Fibroblast of gingiva (primary cell): ENCODE measurements around the gene TRMT1L.
"Not testable (repeated sequence)": the region's sequence is repeated elsewhere in the genome, so short reads cannot be mapped to it uniquely, and the experiment has no call there.

Experiments used
- DNase-seq: peaks from one replicate; pipeline ENCODE4 v3.0.0-alpha.2; 2011; ENCODE audit warnings: low read depth

The TRMT1L gene

GRCh38 chr1:185156854-185157598 lies at the start of gene TRMT1L, which contains the start of gene SWT1:
TRMT1L (minus strand) TSS chr1:185156953; CDS start chr1:185156712, 241 bp downstream.
SWT1 (plus strand) TSS chr1:185157167; CDS start chr1:185160842, 3,675 bp downstream.
- peak; percentile 99 for DNase-seq

GRCh38 chr1:185200889-185201288 lies 44.1 kb upstream of the TRMT1L start:
- no peak for DNase-seq

GRCh38 chr1:185198712-185199111 lies 42.0 kb upstream of the TRMT1L start:
- not testable (repeated sequence) for DNase-seq

- DNase-seq, result no peak
These were observed 37.0 kb upstream of the TRMT1L start for GRCh38 chr1:185193756-185194155.

- DNase-seq, result peak; percentile 46
These were observed 13.6 kb upstream of the TRMT1L start for GRCh38 chr1:185170291-185170848.

- DNase-seq, result no peak
These were observed 9.4 kb upstream of the TRMT1L start for GRCh38 chr1:185166106-185166505.

- DNase-seq, result no peak
These were observed 5.7 kb upstream of the TRMT1L start for GRCh38 chr1:185162491-185162890.

GRCh38 chr1:185159966-185160365 lies 3.2 kb upstream of the TRMT1L start:
- no peak for DNase-seq

- DNase-seq, result no peak
These were observed 2.0 kb upstream of the TRMT1L start for GRCh38 chr1:185158800-185159199.

GRCh38 chr1:185157599-185158412 lies 1.1 kb upstream of the TRMT1L start:
- DNase-seq, result no peak

GRCh38 chr1:185156288-185156853 lies 382 bp downstream of the TRMT1L start:
- DNase-seq, result no peak

GRCh38 chr1:185155600-185156287 lies 1.0 kb downstream of the TRMT1L start:
- peak; percentile 38 for DNase-seq

GRCh38 chr1:185154912-185155513 lies 1.7 kb downstream of the TRMT1L start:
- no peak for DNase-seq

- no peak for DNase-seq
These were observed 4.5 kb downstream of the TRMT1L start for GRCh38 chr1:185152187-185152767.

- DNase-seq, result no peak
These were observed 5.5 kb downstream of the TRMT1L start for GRCh38 chr1:185151215-185151614.

- DNase-seq, result peak; percentile 5
These were observed 12.5 kb downstream of the TRMT1L start for GRCh38 chr1:185144233-185144632.

GRCh38 chr1:185139246-185139645 lies 17.5 kb downstream of the TRMT1L start:
- no peak for DNase-seq

- DNase-seq, result no peak
These were observed 18.7 kb downstream of the TRMT1L start for GRCh38 chr1:185137896-185138545.

GRCh38 chr1:185132534-185132933 lies 24.2 kb downstream of the TRMT1L start:
- no peak for DNase-seq

GRCh38 chr1:185129708-185130107 lies 27.0 kb downstream of the TRMT1L start:
- no peak for DNase-seq
